ENCODE results near the gene CACNA1C.

The CACNA1C gene

GRCh38 chr12:2052826-2053678, at the start of gene CACNA1C:
CACNA1C (plus strand) TSS chr12:2052987; CDS start chr12:2053563, 576 bp downstream.
- no peak for DNase-seq (ENCODE audit: low read depth)

- no peak for DNase-seq (ENCODE audit: low read depth)
These were observed 49.1 kb upstream of the CACNA1C start for GRCh38 chr12:2003676-2004112.

GRCh38 chr12:2004113-2004929, 48.5 kb upstream of the CACNA1C start, which contains the start of gene DCP1B:
DCP1B (minus strand) TSS chr12:2004457; CDS start chr12:2004431, 26 bp downstream.
- DNase-seq (ENCODE audit: low read depth) = peak; percentile 88

- no peak for DNase-seq (ENCODE audit: low read depth)
These were observed 44.1 kb upstream of the CACNA1C start for GRCh38 chr12:2008677-2009076.

- no peak for DNase-seq (ENCODE audit: low read depth)
These were observed 43.2 kb upstream of the CACNA1C start for GRCh38 chr12:2009623-2010022.

GRCh38 chr12:2011643-2012607, 40.9 kb upstream of the CACNA1C start:
- no peak for DNase-seq (ENCODE audit: low read depth)

- no peak for DNase-seq (ENCODE audit: low read depth)
These were observed 39.7 kb upstream of the CACNA1C start for GRCh38 chr12:2013086-2013485.

GRCh38 chr12:2013527-2014223, 39.1 kb upstream of the CACNA1C start:
- no peak for DNase-seq (ENCODE audit: low read depth)

GRCh38 chr12:2014231-2014630, 38.6 kb upstream of the CACNA1C start:
- DNase-seq (ENCODE audit: low read depth) = no peak

- no peak for DNase-seq (ENCODE audit: low read depth)
These were observed 35.8 kb upstream of the CACNA1C start for GRCh38 chr12:2016862-2017545.

- no peak for DNase-seq (ENCODE audit: low read depth)
These were observed 35.0 kb upstream of the CACNA1C start for GRCh38 chr12:2017546-2018337.

GRCh38 chr12:2018391-2018790, 34.4 kb upstream of the CACNA1C start:
- no peak for DNase-seq (ENCODE audit: low read depth)

GRCh38 chr12:2019126-2019525, 33.7 kb upstream of the CACNA1C start:
- DNase-seq (ENCODE audit: low read depth) = no peak

GRCh38 chr12:2020511-2020910, 32.3 kb upstream of the CACNA1C start:
- no peak for DNase-seq (ENCODE audit: low read depth)

- no peak for DNase-seq (ENCODE audit: low read depth)
These were observed 29.4 kb upstream of the CACNA1C start for GRCh38 chr12:2023365-2023764.

- no peak for DNase-seq (ENCODE audit: low read depth)
These were observed 25.4 kb upstream of the CACNA1C start for GRCh38 chr12:2027351-2027750.

GRCh38 chr12:2029851-2030250, 22.9 kb upstream of the CACNA1C start:
- DNase-seq (ENCODE audit: low read depth) = no peak

- DNase-seq (ENCODE audit: low read depth) = no peak
These were observed 20.3 kb upstream of the CACNA1C start for GRCh38 chr12:2032506-2032905.

GRCh38 chr12:2034633-2035430, 18.0 kb upstream of the CACNA1C start:
- DNase-seq (ENCODE audit: low read depth) = peak; percentile 68

Data from stimulated activated CD8-positive, alpha-beta memory T cell treated with anti-CD3 and anti-CD28 coated beads, Interleukin-12 subunit alpha, Interleukin-12 subunit beta, amount 100 ng/mL, for 1 hour (primary cell).